ENCODE data around the gene KIAA1549. TPM values are rescaled to one million over a fixed set of nuclear protein-coding genes. Genes with fewer than 3 reads are reported as not detected.

The KIAA1549 gene
- total RNA-seq, 1 experiment from 2014 or later = 14.1 TPM

- ChIA-PET POLR2A (no interaction called here), CTCF (no interaction called here)
- Histone ChIP-seq H3K9me3 (ENCODE audit: control insufficient read depth, insufficient read depth, low read depth, low read length) (no peaks in the 10 kb centered on the region), H3K4me1 (ENCODE audit: control insufficient read depth, insufficient read depth, low read length) (peaks cover 4% of the 10 kb centered on the region; the same call in 1 of the 2 replicates), H3K4me3 (ENCODE audit: low read depth in 2 of 2, low read length in 2 of 2) (no peak overlapping the region), H3K27me3 (ENCODE audit: control insufficient read depth, insufficient read depth, low read length) (no peaks in the 10 kb centered on the region), H3K36me3 (ENCODE audit: control insufficient read depth, insufficient read depth, low read length) (no peaks in the 10 kb centered on the region), H3K27ac (ENCODE audit: low read length) (no peak overlapping the region)
- no TSS peak for BruUV-seq (replicated peaks)
- in situ Hi-C loops (cut with HindIII; ENCODE audit: low pct_unique_long_range_greater_than_20kb, low sequenced_read_pairs) (no loop called here), intact Hi-C loops (cut with micrococcal nuclease; ENCODE audit: unreplicated experiment) (no loop called here)
- DNase-seq (ENCODE audit: low read depth, low spot score) = no peak
- no peak for ATAC-seq
- no peak for TF ChIP-seq SIN3A (IDR thresholded peaks at IDR 0.05; ENCODE audit: borderline replicate concordance, insufficient read depth, low read depth, low read length)
- TF ChIP-seq, protein P1, sequence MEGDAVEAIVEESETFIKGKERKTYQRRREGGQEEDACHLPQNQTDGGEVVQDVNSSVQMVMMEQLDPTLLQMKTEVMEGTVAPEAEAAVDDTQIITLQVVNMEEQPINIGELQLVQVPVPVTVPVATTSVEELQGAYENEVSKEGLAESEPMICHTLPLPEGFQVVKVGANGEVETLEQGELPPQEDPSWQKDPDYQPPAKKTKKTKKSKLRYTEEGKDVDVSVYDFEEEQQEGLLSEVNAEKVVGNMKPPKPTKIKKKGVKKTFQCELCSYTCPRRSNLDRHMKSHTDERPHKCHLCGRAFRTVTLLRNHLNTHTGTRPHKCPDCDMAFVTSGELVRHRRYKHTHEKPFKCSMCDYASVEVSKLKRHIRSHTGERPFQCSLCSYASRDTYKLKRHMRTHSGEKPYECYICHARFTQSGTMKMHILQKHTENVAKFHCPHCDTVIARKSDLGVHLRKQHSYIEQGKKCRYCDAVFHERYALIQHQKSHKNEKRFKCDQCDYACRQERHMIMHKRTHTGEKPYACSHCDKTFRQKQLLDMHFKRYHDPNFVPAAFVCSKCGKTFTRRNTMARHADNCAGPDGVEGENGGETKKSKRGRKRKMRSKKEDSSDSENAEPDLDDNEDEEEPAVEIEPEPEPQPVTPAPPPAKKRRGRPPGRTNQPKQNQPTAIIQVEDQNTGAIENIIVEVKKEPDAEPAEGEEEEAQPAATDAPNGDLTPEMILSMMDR (IDR thresholded peaks at IDR 0.05) = no peak
- no peak for TF ChIP-seq TCF7L2 (IDR thresholded peaks at IDR 0.05; ENCODE audit: low read depth, low read length)
- no peak for TF ChIP-seq REST (IDR thresholded peaks at IDR 0.05; ENCODE audit: insufficient read depth in 1 of 2, low read depth in 2 of 2, low read length in 1 of 2)
- TF ChIP-seq POLR2AphosphoS5 (IDR thresholded peaks at IDR 0.05; ENCODE audit: low read depth, low read length) = no peak
Measured at GRCh38 chr7:138954545-138955475, 26.4 kb downstream of the KIAA1549 start.

DNA sequence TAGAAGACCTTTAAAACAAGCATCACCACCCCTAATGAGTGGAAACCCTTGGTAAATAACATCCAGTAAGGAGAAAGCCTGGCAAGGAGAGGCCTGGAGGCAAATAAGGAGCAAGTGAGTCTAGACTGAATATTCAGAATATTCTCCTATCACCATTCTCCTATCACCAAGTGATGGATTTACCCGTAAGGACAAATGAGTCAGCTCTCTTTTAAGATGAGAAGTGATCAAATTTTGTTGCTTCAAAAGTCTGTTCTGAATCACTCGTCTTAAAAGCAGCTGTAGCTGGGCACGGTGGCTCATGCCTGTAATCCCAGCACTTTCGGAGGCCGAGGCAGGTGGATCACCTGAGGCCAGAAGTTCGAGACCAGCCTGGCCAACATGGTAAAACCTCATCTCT lies 28.4 kb downstream of the KIAA1549 start:
- no peaks in the 10 kb centered on the region for H3K27me3 ChIP-seq (ENCODE audit: control insufficient read depth, insufficient read depth, low read length)
- intact Hi-C loops (cut with micrococcal nuclease; ENCODE audit: unreplicated experiment) = no loop called here
- no peaks in the 10 kb centered on the region for H3K9me3 ChIP-seq (ENCODE audit: control insufficient read depth, insufficient read depth, low read depth, low read length)
- no peak overlapping the region for H3K4me3 ChIP-seq (ENCODE audit: low read depth in 2 of 2, low read length in 2 of 2)
- BruUV-seq (replicated peaks) = no TSS peak
- no peak for DNase-seq (ENCODE audit: low read depth, low spot score)
- no peak overlapping the region for H3K27ac ChIP-seq (ENCODE audit: low read length)
- ChIA-PET POLR2A (no interaction called here), CTCF (no interaction called here)
- no peaks in the 10 kb centered on the region for H3K4me1 ChIP-seq (ENCODE audit: control insufficient read depth, insufficient read depth, low read length)
- in situ Hi-C loops (cut with HindIII; ENCODE audit: low pct_unique_long_range_greater_than_20kb, low sequenced_read_pairs) = no loop called here
- H3K36me3 ChIP-seq (ENCODE audit: control insufficient read depth, insufficient read depth, low read length) = no peaks in the 10 kb centered on the region
- ATAC-seq = no peak
- no peak for TF ChIP-seq SIN3A (IDR thresholded peaks at IDR 0.05; ENCODE audit: borderline replicate concordance, insufficient read depth, low read depth, low read length)
- TF ChIP-seq REST (IDR thresholded peaks at IDR 0.05; ENCODE audit: insufficient read depth in 1 of 2, low read depth in 2 of 2, low read length in 1 of 2) = no peak
- TF ChIP-seq, protein P1 (IDR thresholded peaks at IDR 0.05) = no peak
- no peak for TF ChIP-seq TCF7L2 (IDR thresholded peaks at IDR 0.05; ENCODE audit: low read depth, low read length)
- no peak for TF ChIP-seq POLR2AphosphoS5 (IDR thresholded peaks at IDR 0.05; ENCODE audit: low read depth, low read length)
